ENCODE measurements around the gene C17orf58.

The C17orf58 gene

DNA sequence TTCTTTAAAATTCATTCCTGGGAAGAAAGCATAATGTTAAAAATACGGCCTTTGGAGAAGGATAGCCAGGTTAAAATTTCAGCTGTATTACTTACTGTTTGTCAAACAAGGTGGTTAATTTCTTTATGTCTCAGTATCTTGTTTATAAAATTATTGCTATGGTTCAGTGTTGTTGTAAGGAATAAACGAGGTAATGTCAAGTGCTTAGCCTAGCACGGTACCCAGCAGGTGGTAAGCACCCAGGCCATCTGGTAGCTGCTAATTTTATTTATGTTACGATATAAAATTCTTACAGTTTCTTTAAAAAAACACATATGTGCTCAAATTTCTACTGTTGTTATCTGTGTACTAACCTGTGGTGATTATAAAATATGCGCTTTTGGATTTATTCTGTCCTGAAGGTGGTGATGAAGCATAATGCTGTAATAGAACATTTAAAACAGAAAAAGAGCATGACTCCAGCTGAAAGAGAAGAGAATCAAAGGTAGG is 48.9 kb downstream of the C17orf58 start:
- no peak for DNase-seq

DNA sequence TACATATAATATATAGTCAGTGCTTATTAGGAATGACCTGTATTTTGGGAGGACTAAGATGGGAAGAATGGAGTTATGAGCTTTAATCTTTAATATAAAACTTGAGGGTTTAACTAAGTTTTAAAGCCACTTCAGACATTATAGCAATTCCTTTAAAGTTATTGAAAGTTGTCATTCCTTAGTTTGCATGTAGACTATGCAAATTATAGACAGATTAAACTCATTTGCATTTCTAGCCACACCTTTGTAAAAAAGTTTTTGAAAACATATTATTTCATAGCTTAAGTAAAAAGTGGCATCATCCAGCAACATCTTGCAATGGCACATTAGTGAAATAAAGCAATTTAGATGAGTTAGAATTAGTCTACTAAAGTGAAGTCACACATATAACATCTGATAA is 49.8 kb downstream of the C17orf58 start:
- DNase-seq: no peak

DNA sequence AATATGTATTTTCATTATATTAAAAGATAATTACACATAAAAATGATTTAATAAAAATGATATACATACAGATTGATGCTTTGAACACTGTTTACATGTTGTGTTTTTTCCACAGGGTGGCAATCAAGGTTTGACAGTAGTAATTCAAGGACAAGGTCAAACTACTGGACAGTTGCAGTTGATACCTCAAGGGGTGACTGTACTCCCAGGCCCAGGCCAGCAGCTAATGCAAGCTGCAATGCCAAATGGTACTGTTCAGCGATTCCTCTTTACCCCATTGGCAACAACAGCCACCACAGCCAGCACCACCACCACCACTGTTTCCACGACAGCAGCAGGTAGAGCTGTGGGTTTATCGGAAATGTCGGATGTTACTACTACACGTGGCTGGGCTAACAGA is 52.2 kb downstream of the C17orf58 start:
- no peak for DNase-seq

DNA sequence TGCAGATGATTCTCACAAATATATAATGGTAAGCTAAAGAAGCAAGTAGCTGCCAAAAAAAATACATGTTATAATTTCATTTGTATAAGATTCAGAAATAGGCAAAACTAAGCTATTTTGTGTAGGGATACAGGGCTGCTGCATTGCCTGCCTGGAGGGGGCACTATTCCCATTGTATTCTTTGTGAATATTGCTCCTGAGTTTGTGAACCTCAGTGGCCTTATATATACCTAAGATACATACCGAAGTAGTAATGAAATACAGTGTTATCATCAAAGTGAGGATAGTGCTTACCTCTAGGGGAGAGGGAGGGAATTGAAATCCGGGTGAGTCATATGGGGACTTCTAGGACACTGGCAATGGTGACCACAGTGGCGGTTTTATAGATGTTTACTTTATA is 53.5 kb downstream of the C17orf58 start:
- DNase-seq: peak; percentile 3
